ENCODE measurements around the gene SLC16A2.

SLC16A2 gene

DNA sequence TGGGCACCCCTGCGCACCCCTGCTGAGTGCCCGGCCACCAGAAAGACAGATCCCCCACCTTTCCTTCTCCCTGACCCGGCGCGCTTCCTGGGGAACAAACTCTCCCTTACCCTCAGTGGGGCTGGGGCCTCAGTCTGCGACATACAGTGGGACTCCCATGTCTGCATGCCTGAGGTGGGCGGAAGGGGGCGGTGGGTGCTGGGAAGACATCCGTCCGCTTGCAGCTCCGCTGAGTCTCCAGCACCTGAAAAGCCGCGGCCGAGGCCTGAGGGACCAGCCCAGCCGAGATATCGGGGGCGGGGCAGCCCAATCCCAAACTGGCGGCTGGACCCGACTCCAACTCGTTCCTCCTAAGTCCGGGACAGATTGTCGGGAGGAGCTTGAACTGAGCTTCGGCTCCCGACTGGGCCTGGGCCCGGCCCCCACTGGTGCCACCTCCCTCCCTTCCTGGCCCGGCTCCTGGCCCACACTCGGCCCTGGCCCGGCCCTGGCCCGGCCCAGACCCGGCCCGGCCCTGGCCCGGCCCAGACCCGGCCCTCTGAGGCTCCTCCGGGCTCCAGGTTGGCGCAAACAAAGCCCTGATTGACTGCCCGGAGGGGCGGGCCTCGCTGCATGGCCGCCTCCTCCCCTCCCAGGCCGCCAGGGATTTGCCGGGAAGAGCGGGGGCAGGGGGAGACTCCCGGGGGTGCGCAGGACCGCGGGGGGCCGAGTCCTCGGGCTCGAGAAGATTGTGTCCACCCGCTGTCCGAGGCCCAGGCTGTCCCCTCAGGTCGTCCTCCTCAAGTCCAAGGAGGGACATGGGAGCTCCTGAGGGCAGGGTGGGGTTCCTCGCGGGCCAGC lies 877 bp upstream of the SLC16A2 start:
- Histone ChIP-seq H3K27me3 (ENCODE audit: control insufficient read depth, insufficient read depth, low read length) (peaks cover 20% of the 10 kb centered on the region), H3K9ac (ENCODE audit: low read depth, low read length) (no peak overlapping the region), H3K36me3 (ENCODE audit: control insufficient read depth, insufficient read depth, low read length) (no peaks in the 10 kb centered on the region), H3K9me3 (ENCODE audit: control insufficient read depth, insufficient read depth, low read length) (peaks cover 5% of the 10 kb centered on the region; the same call in 1 of the 2 replicates), H3K27ac (ENCODE audit: low read depth, low read length) (peak overlapping the region; percentile 73), H3K4me1 (ENCODE audit: control insufficient read depth, insufficient read depth, low read length) (peaks cover 13% of the 10 kb centered on the region), H3K4me3 (ENCODE audit: low read depth, low read length) (peak overlapping the region; percentile 70)

DNA sequence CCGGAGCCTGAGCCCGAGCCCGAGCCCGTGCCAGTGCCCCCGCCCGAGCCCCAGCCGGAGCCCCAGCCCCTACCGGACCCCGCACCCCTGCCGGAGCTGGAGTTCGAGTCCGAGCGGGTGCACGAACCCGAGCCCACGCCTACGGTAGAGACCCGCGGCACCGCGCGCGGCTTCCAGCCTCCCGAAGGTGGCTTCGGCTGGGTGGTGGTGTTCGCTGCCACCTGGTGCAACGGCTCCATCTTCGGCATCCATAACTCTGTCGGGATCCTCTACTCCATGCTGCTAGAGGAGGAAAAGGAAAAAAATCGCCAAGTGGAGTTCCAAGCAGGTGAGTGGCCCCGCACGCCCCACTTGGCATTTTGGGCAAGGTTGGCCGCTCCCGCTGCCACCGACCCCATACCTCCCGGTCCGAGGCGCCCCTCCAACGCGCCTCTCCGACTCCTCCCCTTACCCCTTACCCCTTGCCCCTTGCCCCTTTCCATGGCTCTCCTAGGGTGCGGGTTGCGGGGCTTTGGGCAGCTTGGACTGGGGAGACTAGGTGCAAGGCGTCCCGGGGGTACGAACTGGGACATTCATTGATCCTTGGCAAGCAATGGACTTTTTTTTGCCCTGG lies 553 bp downstream of the SLC16A2 start:
- H3K4me3 ChIP-seq (ENCODE audit: low read depth, low read length), result peak overlapping the region; percentile 70
- H3K36me3 ChIP-seq (ENCODE audit: control insufficient read depth, insufficient read depth, low read length), result no peaks in the 10 kb centered on the region
- peaks cover 10% of the 10 kb centered on the region; the same call in 1 of the 2 replicates for H3K9me3 ChIP-seq (ENCODE audit: control insufficient read depth, insufficient read depth, low read length)
- peaks cover 18% of the 10 kb centered on the region for H3K27me3 ChIP-seq (ENCODE audit: control insufficient read depth, insufficient read depth, low read length)
- H3K27ac ChIP-seq (ENCODE audit: low read depth, low read length), result no peak overlapping the region
- peaks cover 13% of the 10 kb centered on the region for H3K4me1 ChIP-seq (ENCODE audit: control insufficient read depth, insufficient read depth, low read length)
- no peak overlapping the region for H3K9ac ChIP-seq (ENCODE audit: low read depth, low read length)

DNA sequence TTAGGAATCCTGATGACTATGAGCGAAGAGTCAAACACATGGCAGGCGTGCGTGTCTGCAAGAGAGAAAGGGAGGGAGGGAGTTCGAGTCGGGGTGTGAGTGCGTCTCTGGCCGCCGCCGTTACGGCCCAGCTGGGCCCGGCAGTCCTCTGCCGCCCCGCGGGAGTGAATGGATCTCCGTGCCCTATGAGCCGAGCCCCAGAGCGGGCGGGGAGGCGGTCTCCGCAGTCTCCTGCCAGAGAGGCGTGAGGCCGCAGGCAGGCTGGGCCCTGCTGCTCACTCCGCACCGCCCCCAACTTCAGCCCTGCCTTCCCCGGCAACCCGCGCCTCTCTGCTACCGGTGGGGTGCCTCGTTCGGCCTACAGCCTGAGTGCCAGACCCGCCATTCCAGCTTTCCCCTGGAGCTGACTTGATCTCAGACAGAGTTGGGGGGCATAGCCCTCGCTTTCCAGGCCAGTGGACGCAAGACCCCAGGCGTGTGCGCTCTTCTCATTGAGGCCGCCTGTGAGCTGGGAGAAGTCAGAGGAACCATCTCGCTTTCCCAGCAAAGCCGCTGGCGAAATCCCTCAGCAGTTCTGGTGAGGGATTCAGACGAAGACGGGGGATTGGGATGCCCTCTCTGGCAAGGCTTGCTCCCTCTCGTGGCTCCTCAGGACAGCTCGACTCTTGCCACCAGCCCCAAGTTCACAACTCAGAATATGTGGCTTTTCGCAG lies 1.4 kb downstream of the SLC16A2 start:
- Histone ChIP-seq H3K4me3 (ENCODE audit: low read depth, low read length) (peak overlapping the region; percentile 70), H3K36me3 (ENCODE audit: control insufficient read depth, insufficient read depth, low read length) (no peaks in the 10 kb centered on the region), H3K9ac (ENCODE audit: low read depth, low read length) (no peak overlapping the region), H3K27me3 (ENCODE audit: control insufficient read depth, insufficient read depth, low read length) (peaks cover 18% of the 10 kb centered on the region), H3K9me3 (ENCODE audit: control insufficient read depth, insufficient read depth, low read length) (peaks cover 10% of the 10 kb centered on the region; the same call in 1 of the 2 replicates), H3K4me1 (ENCODE audit: control insufficient read depth, insufficient read depth, low read length) (peaks cover 13% of the 10 kb centered on the region), H3K27ac (ENCODE audit: low read depth, low read length) (peak overlapping the region; percentile 78)

DNA sequence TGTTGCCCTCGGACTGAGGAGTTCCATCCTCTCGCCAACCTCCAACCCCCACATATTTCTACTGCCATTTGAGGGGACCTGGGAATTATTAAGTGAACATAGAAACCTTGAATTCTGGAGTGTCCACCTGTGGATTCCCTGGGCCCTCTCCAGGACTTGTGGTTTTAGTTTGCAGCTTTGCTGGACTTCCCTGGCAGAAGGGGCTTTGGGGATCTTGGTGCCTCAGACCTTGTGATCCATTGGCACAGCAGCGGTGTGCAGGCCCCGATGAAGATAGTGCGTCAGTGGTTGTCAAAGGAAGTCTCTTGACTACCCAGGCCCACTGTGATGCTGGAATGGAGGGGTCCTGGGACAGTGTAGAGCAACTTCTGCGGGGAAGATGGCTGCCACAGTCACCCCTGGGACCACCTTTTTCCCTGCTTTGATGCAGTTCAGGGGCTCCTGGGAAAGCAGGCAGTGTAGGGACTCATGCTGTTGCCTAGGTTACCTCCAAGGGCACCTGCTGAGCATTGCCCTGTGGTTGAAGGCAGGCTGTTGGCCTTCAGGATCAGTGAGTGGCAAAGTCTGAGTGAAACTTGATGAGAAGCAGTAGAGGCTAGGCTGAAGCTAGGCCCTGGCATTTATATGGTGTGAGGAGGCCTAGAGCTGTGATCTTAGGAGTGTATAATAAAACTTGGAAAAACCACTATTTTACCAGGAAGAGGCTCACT lies 2.2 kb downstream of the SLC16A2 start:
- Histone ChIP-seq H3K9ac (ENCODE audit: low read depth, low read length) (no peak overlapping the region), H3K9me3 (ENCODE audit: control insufficient read depth, insufficient read depth, low read length) (0 out of 2 replicates have a peak, but pooled peaks cover 10% of the 10 kb centered on the region), H3K36me3 (ENCODE audit: control insufficient read depth, insufficient read depth, low read length) (no peaks in the 10 kb centered on the region), H3K4me1 (ENCODE audit: control insufficient read depth, insufficient read depth, low read length) (peaks cover 13% of the 10 kb centered on the region), H3K4me3 (ENCODE audit: low read depth, low read length) (0 out of 2 replicates have a peak overlapping the region, but pooled peaks have one; percentile 70), H3K27ac (ENCODE audit: low read depth, low read length) (peak overlapping the region; percentile 78), H3K27me3 (ENCODE audit: control insufficient read depth, insufficient read depth, low read length) (peaks cover 14% of the 10 kb centered on the region)

DNA sequence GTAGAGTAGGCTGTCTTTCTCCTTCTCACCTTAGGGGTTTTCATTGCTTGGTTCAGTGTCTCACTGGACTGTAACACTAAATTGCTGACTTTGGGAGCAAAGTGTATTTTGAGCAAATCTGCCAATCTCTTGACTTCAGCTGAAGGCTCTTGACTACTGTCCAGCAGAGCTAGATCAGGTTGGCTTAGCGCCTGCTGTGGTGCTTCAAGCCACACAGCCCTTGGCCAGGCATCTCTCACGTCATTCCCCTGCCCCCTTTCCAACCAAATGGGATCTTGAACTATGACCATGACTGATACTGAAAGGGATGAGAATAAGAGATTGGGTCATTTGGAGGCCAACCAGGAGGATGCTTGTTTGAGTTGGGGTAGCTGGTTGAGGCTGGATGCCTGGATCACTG lies 4.8 kb downstream of the SLC16A2 start:
- no peak overlapping the region for H3K4me3 ChIP-seq (ENCODE audit: low read depth, low read length)
- peaks cover 4% of the 10 kb centered on the region; the same call in 1 of the 2 replicates for H3K27me3 ChIP-seq (ENCODE audit: control insufficient read depth, insufficient read depth, low read length)
- peaks cover 7% of the 10 kb centered on the region for H3K4me1 ChIP-seq (ENCODE audit: control insufficient read depth, insufficient read depth, low read length)
- no peaks in the 10 kb centered on the region for H3K36me3 ChIP-seq (ENCODE audit: control insufficient read depth, insufficient read depth, low read length)
- no peak overlapping the region for H3K9ac ChIP-seq (ENCODE audit: low read depth, low read length)
- no peak overlapping the region for H3K27ac ChIP-seq (ENCODE audit: low read depth, low read length)
- H3K9me3 ChIP-seq (ENCODE audit: control insufficient read depth, insufficient read depth, low read length), result peaks cover 11% of the 10 kb centered on the region; the same call in 1 of the 2 replicates

DNA sequence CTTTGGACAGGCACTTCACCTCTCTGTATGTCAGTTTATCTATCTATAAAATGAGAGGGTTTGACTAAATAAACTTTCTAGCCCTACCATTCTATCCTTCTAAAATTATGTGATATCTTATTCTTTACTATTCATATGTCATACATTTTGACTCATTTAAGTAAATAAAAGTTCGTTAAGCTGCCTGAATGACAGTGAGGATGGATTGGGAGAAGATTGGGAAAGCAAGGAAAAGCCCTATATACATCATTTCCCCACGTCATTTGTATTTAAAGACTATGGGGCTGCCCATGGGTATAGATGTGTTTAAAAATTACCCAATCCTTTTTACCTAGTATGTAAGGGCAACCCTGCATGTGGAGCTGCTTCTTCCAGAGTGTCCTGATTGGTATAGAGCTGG lies 5.3 kb downstream of the SLC16A2 start:
- Histone ChIP-seq H3K4me1 (ENCODE audit: control insufficient read depth, insufficient read depth, low read length) (peaks cover 8% of the 10 kb centered on the region), H3K4me3 (ENCODE audit: low read depth, low read length) (no peak overlapping the region), H3K27me3 (ENCODE audit: control insufficient read depth, insufficient read depth, low read length) (peaks cover 4% of the 10 kb centered on the region; the same call in 1 of the 2 replicates), H3K27ac (ENCODE audit: low read depth, low read length) (no peak overlapping the region), H3K36me3 (ENCODE audit: control insufficient read depth, insufficient read depth, low read length) (no peaks in the 10 kb centered on the region), H3K9me3 (ENCODE audit: control insufficient read depth, insufficient read depth, low read length) (peaks cover 11% of the 10 kb centered on the region; the same call in 1 of the 2 replicates), H3K9ac (ENCODE audit: low read depth, low read length) (no peak overlapping the region)

DNA sequence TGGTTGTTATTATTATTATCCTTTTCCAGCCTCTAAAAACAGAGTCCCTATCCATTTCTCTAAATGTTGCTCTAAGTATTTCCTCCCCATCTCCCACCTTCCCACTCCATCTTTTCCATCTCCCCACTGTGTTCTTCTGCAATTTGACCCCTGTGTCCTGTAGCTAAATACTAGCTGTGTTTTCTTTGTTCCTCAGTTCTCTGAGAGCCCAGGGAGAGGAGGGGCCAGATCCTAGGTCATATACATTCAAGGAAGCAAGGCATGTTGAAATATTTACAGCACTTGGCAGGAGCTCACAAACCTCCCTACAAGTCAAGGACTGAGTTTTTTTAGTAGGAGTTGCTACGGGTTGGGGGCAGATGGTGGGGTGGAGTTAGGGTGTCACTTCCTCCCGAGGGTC lies 10.5 kb downstream of the SLC16A2 start:
- peaks cover 8% of the 10 kb centered on the region; the same call in 1 of the 2 replicates for H3K4me1 ChIP-seq (ENCODE audit: control insufficient read depth, insufficient read depth, low read length)
- no peaks in the 10 kb centered on the region for H3K36me3 ChIP-seq (ENCODE audit: control insufficient read depth, insufficient read depth, low read length)
- H3K27ac ChIP-seq (ENCODE audit: low read depth, low read length), result peak overlapping the region; percentile 63
- no peak overlapping the region for H3K9ac ChIP-seq (ENCODE audit: low read depth, low read length)
- H3K9me3 ChIP-seq (ENCODE audit: control insufficient read depth, insufficient read depth, low read length), result peaks cover 4% of the 10 kb centered on the region; the same call in 1 of the 2 replicates
- H3K27me3 ChIP-seq (ENCODE audit: control insufficient read depth, insufficient read depth, low read length), result no peaks in the 10 kb centered on the region
- no peak overlapping the region for H3K4me3 ChIP-seq (ENCODE audit: low read depth, low read length)

DNA sequence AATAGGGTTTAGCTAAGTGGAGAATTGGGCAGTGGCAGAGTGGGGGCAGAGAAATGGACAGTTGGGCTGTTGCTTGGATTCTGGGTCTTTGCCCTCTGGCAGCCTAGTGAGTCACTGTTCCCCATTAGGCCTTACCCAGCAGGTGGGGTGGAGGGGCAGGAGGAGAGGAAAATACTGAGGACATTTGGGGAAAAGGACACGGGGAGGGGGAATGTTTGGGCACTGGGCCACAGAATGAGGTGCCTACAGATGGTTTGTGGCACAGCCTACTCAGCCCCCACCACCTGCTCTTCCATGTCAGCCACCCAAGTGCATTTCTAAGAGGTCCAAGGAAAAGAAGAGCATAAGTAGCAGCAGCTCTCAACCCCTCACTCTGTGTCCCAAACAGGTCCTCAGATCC lies 13.0 kb downstream of the SLC16A2 start:
- H3K9ac ChIP-seq (ENCODE audit: low read depth, low read length), result no peak overlapping the region
- H3K4me1 ChIP-seq (ENCODE audit: control insufficient read depth, insufficient read depth, low read length), result peaks cover 8% of the 10 kb centered on the region; the same call in 1 of the 2 replicates
- H3K4me3 ChIP-seq (ENCODE audit: low read depth, low read length), result no peak overlapping the region
- no peaks in the 10 kb centered on the region for H3K36me3 ChIP-seq (ENCODE audit: control insufficient read depth, insufficient read depth, low read length)
- H3K27ac ChIP-seq (ENCODE audit: low read depth, low read length), result no peak overlapping the region
- no peaks in the 10 kb centered on the region for H3K27me3 ChIP-seq (ENCODE audit: control insufficient read depth, insufficient read depth, low read length)
- no peaks in the 10 kb centered on the region; the same call in 1 of the 2 replicates for H3K9me3 ChIP-seq (ENCODE audit: control insufficient read depth, insufficient read depth, low read length)

DNA sequence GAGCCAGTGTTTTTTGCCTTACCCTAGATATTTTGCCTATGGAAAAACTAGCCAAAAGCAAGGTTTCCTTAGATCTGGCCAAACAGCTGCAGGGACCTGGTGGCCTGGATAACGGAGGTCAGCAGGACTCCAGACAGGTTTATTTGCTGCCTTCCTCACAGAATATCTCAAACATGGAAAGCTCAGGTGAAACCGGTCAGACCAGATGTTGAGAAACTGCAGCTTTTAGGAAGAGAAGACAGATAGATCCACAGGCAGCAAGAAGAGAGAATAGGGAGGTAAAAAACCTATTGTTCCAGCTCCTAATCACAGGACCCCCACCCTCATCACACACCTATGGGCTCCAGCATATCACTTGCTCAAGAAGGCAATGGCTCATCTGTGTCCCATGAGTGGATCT lies 16.2 kb downstream of the SLC16A2 start:
- Histone ChIP-seq H3K36me3 (ENCODE audit: control insufficient read depth, insufficient read depth, low read length) (no peaks in the 10 kb centered on the region), H3K9ac (ENCODE audit: low read depth, low read length) (no peak overlapping the region), H3K9me3 (ENCODE audit: control insufficient read depth, insufficient read depth, low read length) (no peaks in the 10 kb centered on the region), H3K27ac (ENCODE audit: low read depth, low read length) (no peak overlapping the region), H3K27me3 (ENCODE audit: control insufficient read depth, insufficient read depth, low read length) (no peaks in the 10 kb centered on the region), H3K4me3 (ENCODE audit: low read depth, low read length) (no peak overlapping the region), H3K4me1 (ENCODE audit: control insufficient read depth, insufficient read depth, low read length) (no peaks in the 10 kb centered on the region)

DNA sequence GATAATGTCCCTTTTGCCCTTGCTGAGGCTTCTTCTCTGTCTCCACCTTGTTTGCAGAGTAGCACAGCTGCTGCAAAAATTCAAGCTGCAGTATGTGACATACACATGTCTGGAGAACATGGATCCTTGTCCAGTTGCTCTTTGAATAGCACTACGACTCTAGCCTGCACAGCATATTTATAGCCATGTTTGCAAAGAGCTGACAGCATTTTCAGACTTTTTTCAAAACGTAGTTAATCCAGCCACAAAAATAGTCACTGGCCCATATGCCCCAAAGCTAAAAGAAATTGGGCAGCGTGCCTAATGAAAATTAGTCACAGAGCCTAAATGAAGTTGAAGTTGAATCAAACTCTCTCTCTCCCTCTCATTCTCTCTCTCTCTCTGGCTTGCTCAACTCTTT lies 17.5 kb downstream of the SLC16A2 start:
- H3K9me3 ChIP-seq (ENCODE audit: control insufficient read depth, insufficient read depth, low read length), result no peaks in the 10 kb centered on the region
- H3K4me1 ChIP-seq (ENCODE audit: control insufficient read depth, insufficient read depth, low read length), result no peaks in the 10 kb centered on the region
- H3K4me3 ChIP-seq (ENCODE audit: low read depth, low read length), result no peak overlapping the region
- H3K27me3 ChIP-seq (ENCODE audit: control insufficient read depth, insufficient read depth, low read length), result no peaks in the 10 kb centered on the region
- no peak overlapping the region for H3K27ac ChIP-seq (ENCODE audit: low read depth, low read length)
- no peak overlapping the region for H3K9ac ChIP-seq (ENCODE audit: low read depth, low read length)
- no peaks in the 10 kb centered on the region for H3K36me3 ChIP-seq (ENCODE audit: control insufficient read depth, insufficient read depth, low read length)
